A549 treated with AZD9567 at 1 μM for 4 hours (cell line): Measurements from ENCODE around the gene HPN. TPM values are rescaled to one million over a fixed set of nuclear protein-coding genes. Genes with fewer than 3 reads are reported as not detected.

Experiments used
- total RNA-seq: library from RNA; stranded (reverse); fragments of 200-300 nt; extraction: Qiagen RNA extraction; gene quantifications from 5 replicates; pipeline ENCODE4 v1.2.3, GENCODE V29; 2022; ENCODE audit not compliant: insufficient read depth

HPN gene
- total RNA-seq: 0.09 to 0.20 TPM (median 0.13 TPM) in 3 of 5 replicates, not detected in the others

GRCh38 chr19:35041548-35042055 lies at the start of gene HPN:
TSS of gene HPN (plus strand) at chr19:35041721. CDS start at chr19:35042507, 786 bp downstream.

GRCh38 chr19:34999498-35000337 lies 41.8 kb upstream of the HPN start, which contains the start of gene GRAMD1A:
TSS of gene GRAMD1A (plus strand) at chr19:35000323. CDS start at chr19:35000479, 156 bp downstream.

GRCh38 chr19:35030257-35031071 lies 11.1 kb upstream of the HPN start, which contains the start of gene SCN1B:
TSS of gene SCN1B (plus strand) at chr19:35030470. CDS start at chr19:35030821, 351 bp downstream.

GRCh38 chr19:35115177-35115951 lies 73.8 kb downstream of the HPN start, which contains the start of gene FXYD3:
TSS of gene FXYD3 (plus strand) at chr19:35115823. CDS start at chr19:35119377, 3,554 bp downstream.

Other genes starting within 250 kb of the HPN start
- gene ZNF30, start 114.8 kb upstream of the HPN start, total RNA-seq: 5.3 to 6.1 TPM (median 5.6 TPM) in 5 replicates
- gene ZNF792, start 77.5 kb upstream of the HPN start, total RNA-seq: 0.49 to 1.5 TPM (median 1.3 TPM) in 5 replicates
- 129 to 140 TPM (median 137 TPM) in 5 replicates for gene GRAMD1A, start 41.4 kb upstream of the HPN start, total RNA-seq
- gene SCN1B, start 11.3 kb upstream of the HPN start, total RNA-seq: 8.7 to 17.8 TPM (median 17.2 TPM) in 5 replicates
- gene FXYD3, start 74.1 kb downstream of the HPN start, total RNA-seq: 0.17 to 0.50 TPM (median 0.35 TPM) in 4 of 5 replicates, not detected in the other
- 0.07 to 0.32 TPM (median 0.22 TPM) in 4 of 5 replicates, not detected in the other for gene LGI4, start 93.3 kb downstream of the HPN start, total RNA-seq
- gene FXYD1, start 97.1 kb downstream of the HPN start, total RNA-seq: 0.21 to 0.88 TPM (median 0.29 TPM) in 4 of 5 replicates, not detected in the other
- gene FXYD7, start 101.5 kb downstream of the HPN start, total RNA-seq: 0.21 to 0.29 TPM (median 0.23 TPM) in 4 of 5 replicates, not detected in the other
- gene FXYD5, start 113.0 kb downstream of the HPN start, total RNA-seq: 172 to 212 TPM (median 198 TPM) in 5 replicates
- gene FAM187B, start 187.0 kb downstream of the HPN start, total RNA-seq: not detected in 5 replicates
- gene LSR, start 207.3 kb downstream of the HPN start, total RNA-seq: 5.7 to 11.3 TPM (median 9.0 TPM) in 5 replicates
- gene USF2, start 227.2 kb downstream of the HPN start, total RNA-seq: 127 to 152 TPM (median 146 TPM) in 5 replicates
- gene HAMP, start 240.8 kb downstream of the HPN start, total RNA-seq: 0.06 to 0.27 TPM (median 0.12 TPM) in 4 of 5 replicates, not detected in the other